HL-60/S4 treated with retinoic acid at 250 ng/mL for 4 days and 3 days (cell line): ENCODE data around the gene TGFA.

Experiments
- in situ Hi-C: fragments of 300-500 bp; cut with MboI; formaldehyde crosslinking; loops from 2 replicates; pipeline ENCODE4 v1.7.0; 2022; ENCODE audit warnings: low sequenced_read_pairs

The TGFA gene

GRCh38 chr2:70499253-70499652, 54.4 kb downstream of the TGFA start:
- in situ Hi-C loops, result no loop called here

- in situ Hi-C loops, result no loop called here
These were observed 55.1 kb downstream of the TGFA start for GRCh38 chr2:70498528-70498927.

GRCh38 chr2:70498054-70498453, 55.6 kb downstream of the TGFA start:
- in situ Hi-C loops, result no loop called here

- in situ Hi-C loops, result no loop called here
These were observed 56.8 kb downstream of the TGFA start for GRCh38 chr2:70496819-70497218.

- in situ Hi-C loops, result no loop called here
These were observed 59.2 kb downstream of the TGFA start for GRCh38 chr2:70494293-70494886.

GRCh38 chr2:70490381-70490780, 63.2 kb downstream of the TGFA start:
- in situ Hi-C loops, result no loop called here

- in situ Hi-C loops, result no loop called here
These were observed 64.5 kb downstream of the TGFA start for GRCh38 chr2:70489165-70489564.

- in situ Hi-C loops, result no loop called here
These were observed 69.5 kb downstream of the TGFA start for GRCh38 chr2:70484086-70484485.

GRCh38 chr2:70482401-70482800, 71.2 kb downstream of the TGFA start:
- in situ Hi-C loops, result no loop called here

GRCh38 chr2:70480468-70480867, 73.2 kb downstream of the TGFA start:
- in situ Hi-C loops, result no loop called here

GRCh38 chr2:70479816-70480215, 73.8 kb downstream of the TGFA start:
- in situ Hi-C loops, result no loop called here

GRCh38 chr2:70477441-70477844, 76.2 kb downstream of the TGFA start:
- in situ Hi-C loops, result no loop called here

GRCh38 chr2:70475266-70475665, 78.4 kb downstream of the TGFA start:
- in situ Hi-C loops, result no loop called here

GRCh38 chr2:70474256-70474848, 79.3 kb downstream of the TGFA start:
- in situ Hi-C loops, result no loop called here

- in situ Hi-C loops, result no loop called here
These were observed 80.4 kb downstream of the TGFA start for GRCh38 chr2:70473101-70473722.

GRCh38 chr2:70472221-70472890, 81.3 kb downstream of the TGFA start:
- in situ Hi-C loops, result no loop called here

GRCh38 chr2:70471129-70471528, 82.5 kb downstream of the TGFA start:
- in situ Hi-C loops, result no loop called here

- in situ Hi-C loops, result no loop called here
These were observed 83.7 kb downstream of the TGFA start for GRCh38 chr2:70469961-70470360.

GRCh38 chr2:70469435-70469834, 84.2 kb downstream of the TGFA start:
- in situ Hi-C loops, result no loop called here

- in situ Hi-C loops, result no loop called here
These were observed 84.7 kb downstream of the TGFA start for GRCh38 chr2:70468878-70469277.

- in situ Hi-C loops, result no loop called here
These were observed 85.5 kb downstream of the TGFA start for GRCh38 chr2:70467831-70468779.
